K562 (cell line): ENCODE data around the gene BSCL2. TPM values are rescaled to one million over a fixed set of nuclear protein-coding genes. Genes with fewer than 3 reads are reported as not detected.

ENCODE experiments used
- BACH1 ChIP-seq: fragments of 200-800 bp; sonication (Bioruptor generic); IDR thresholded peaks from 2 replicates; pipeline ENCODE4 v1.6.1; 2016; ENCODE audit warnings: missing genetic modification characterization, missing compliant biosample characterization
- CBFA2T2 ChIP-seq: fragments of 450-650 bp; conservative IDR thresholded peaks from 2 replicates; pipeline ENCODE4 v1.6.1; 2017; ENCODE audit warnings: mild to moderate bottlenecking
- DEAF1 ChIP-seq: fragments of 450-650 bp; formaldehyde crosslinking; IDR thresholded peaks from 2 replicates; pipeline ENCODE4 v1.4.0; 2020; ENCODE audit warnings: mild to moderate bottlenecking, moderate library complexity
- FOXA1 ChIP-seq: fragments of 450-650 bp; IDR thresholded peaks from 2 replicates; pipeline ENCODE4 v1.6.1; 2016; ENCODE audit warnings: mild to moderate bottlenecking, borderline replicate concordance
- GABPA ChIP-seq: fragments of 200-800 bp; sonication (Bioruptor generic); conservative IDR thresholded peaks from 2 replicates; pipeline ENCODE4 v1.6.1; 2016; ENCODE audit warnings: low read depth, missing genetic modification characterization, missing compliant biosample characterization
- HOMEZ ChIP-seq: fragments of 250-450 bp; sonication (Bioruptor Pico); IDR thresholded peaks from 2 replicates; pipeline ENCODE4 v1.4.0; 2020; ENCODE audit warnings: mild to moderate bottlenecking, moderate library complexity
- NFIC ChIP-seq: fragments of 450-650 bp; IDR thresholded peaks from 2 replicates; pipeline ENCODE4 v1.6.1; 2017; ENCODE audit warnings: mild to moderate bottlenecking, inconsistent platforms
- NR2C1 ChIP-seq, 2 experiments: fragments of 450-650 bp; IDR thresholded peaks; 2 replicates each; pipeline ENCODE4 v1.6.1; 2017; ENCODE audit warnings: mild to moderate bottlenecking in 2 of 2, antibody characterized with exemption in 1 of 2, inconsistent platforms in 1 of 2, missing compliant biosample characterization in 1 of 2, missing genetic modification characterization in 1 of 2
- PTRF ChIP-seq: fragments of 450-650 bp; IDR thresholded peaks from 2 replicates; pipeline ENCODE4 v1.6.1; 2016; ENCODE audit warnings: mild to moderate bottlenecking, missing genetic modification characterization, missing compliant biosample characterization
- RFX7 ChIP-seq: fragments of 250-450 bp; sonication (Bioruptor Pico); IDR thresholded peaks from 2 replicates; pipeline ENCODE4 v1.5.1; 2021; ENCODE audit warnings: mild to moderate bottlenecking
- SOX6 ChIP-seq: fragments of 450-650 bp; IDR thresholded peaks from 2 replicates; pipeline ENCODE4 v1.6.1; 2014; ENCODE audit warnings: mild to moderate bottlenecking
- SP1 ChIP-seq: sonication (generic); formaldehyde crosslinking; IDR thresholded peaks from 2 replicates; pipeline ENCODE4 v1.8.1; 2022; ENCODE audit warnings: mild to moderate bottlenecking, missing genetic modification reagents
- TFAM ChIP-seq: fragments of 250-450 bp; sonication (Bioruptor Pico); conservative IDR thresholded peaks from 2 replicates; pipeline ENCODE4 v1.5.0; 2021; ENCODE audit warnings: mild to moderate bottlenecking, moderate library complexity
- USF1 ChIP-seq: sonication (generic); formaldehyde crosslinking; IDR thresholded peaks from 2 replicates; pipeline ENCODE4 v1.9.0; 2022; ENCODE audit warnings: mild to moderate bottlenecking, missing genetic modification reagents
- ZBED1 ChIP-seq: IDR thresholded peaks from 2 replicates; pipeline ENCODE4 v1.6.1; 2014
- ZMIZ1 ChIP-seq, 2 experiments: fragments of 150-350 bp in 1 of 2; IDR thresholded peaks; 2 replicates each; pipeline ENCODE4 v1.6.1; 2012 to 2016; ENCODE audit warnings: low read depth in 2 of 2, low read length in 2 of 2, mild to moderate bottlenecking in 1 of 2, moderate library complexity in 1 of 2
- ZNF12 ChIP-seq: sonication (generic); formaldehyde crosslinking; IDR thresholded peaks from 2 replicates; pipeline ENCODE4 v1.4.0; 2020; ENCODE audit warnings: mild to moderate bottlenecking, missing genetic modification reagents
- ZNF134 ChIP-seq: fragments of 250-450 bp; sonication (Bioruptor Pico); conservative IDR thresholded peaks from 2 replicates; pipeline ENCODE4 v1.4.0; 2020
- ZNF740 ChIP-seq, 3 experiments: fragments of 200-800 bp in 1 of 3; sonication (Bioruptor generic) in 1 of 3; sonication (generic) in 1 of 3; formaldehyde crosslinking in 1 of 3; IDR thresholded peaks; 2 replicates each; pipeline versions ENCODE4 v1.6.1 to v1.8.0; 2016 to 2022; ENCODE audit warnings: mild to moderate bottlenecking in 2 of 3, missing compliant biosample characterization in 2 of 3, missing genetic modification characterization in 2 of 3, missing genetic modification reagents in 1 of 3
- ZNF778 ChIP-seq: fragments of 450-650 bp; formaldehyde crosslinking; IDR thresholded peaks from 2 replicates; pipeline ENCODE4 v1.4.0; 2020; ENCODE audit warnings: mild to moderate bottlenecking, moderate library complexity
- ZNF780A ChIP-seq: fragments of 250-450 bp; sonication (Bioruptor Pico); IDR thresholded peaks from 2 replicates; pipeline ENCODE4 v1.5.0; 2021; ENCODE audit warnings: mild to moderate bottlenecking
- polyA plus RNA-seq, 8 experiments: library from polyadenylated mRNA; depleted of rRNA in 4 of 8; stranded (reverse) in 5 of 8; unstranded in 3 of 8; fragments of >200 nt; fragmentation: Nextera tagmentation in 2 of 8; fragmentation: Illumina TruSeq in 1 of 8; extraction: Ambion mirVana in 2 of 8; extraction: Trizol in 1 of 8; gene quantifications; 2 replicates each; pipeline versions ENCODE4 v1.2.1 to v1.2.3, GENCODE V29; 2011 to 2014; ENCODE audit warnings: inconsistent platforms in 1 of 8, missing spikeins in 1 of 8
- total RNA-seq, 7 experiments: library from RNA; depleted of rRNA in 6 of 7; stranded (reverse); fragments of >200 nt in 6 of 7; fragmentation: Illumina TruSeq in 2 of 7; extraction: Trizol in 2 of 7; gene quantifications; 2 replicates each; pipeline versions ENCODE4 v1.2.1 to v1.2.3, GENCODE V29; 2011 to 2021; ENCODE audit warnings: low replicate concordance in 1 of 7

The BSCL2 gene
- total and polyA plus RNA-seq, 9 of the 15 experiments (the other 6 are each of a cell fraction or from before 2014, with no cell fraction given): 18.9 to 51.7 (median 35.2) TPM

GRCh38 chr11:62707277-62707861 is at the start of gene BSCL2, which contains the start of gene GNG3 (continued):
- no peak for TF ChIP-seq USF1 (CRISPR knock-in tag)
- no peak for TF ChIP-seq SP1 (CRISPR knock-in tag)
- no peak for TF ChIP-seq ZBED1
- TF ChIP-seq BACH1 (tag): no peak
- no peak for TF ChIP-seq NR2C1 (IDR thresholded peaks at IDR 0.05)
- no peak for TF ChIP-seq NR2C1 (tag; IDR thresholded peaks at IDR 0.05)
- no peak for TF ChIP-seq ZNF12 (CRISPR knock-in tag)
- no peak for TF ChIP-seq HOMEZ (CRISPR knock-in tag)
- no peak for TF ChIP-seq NFIC
- TF ChIP-seq FOXA1: no peak
- TF ChIP-seq CBFA2T2: no peak
- no peak for TF ChIP-seq ZNF780A (CRISPR knock-in tag)
- TF ChIP-seq TFAM: no peak
- TF ChIP-seq PTRF: no peak
- peak; percentile 82 for TF ChIP-seq ZNF740 (CRISPR knock-in tag; IDR thresholded peaks at IDR 0.05)
- TF ChIP-seq ZNF740 (tag; IDR thresholded peaks at IDR 0.05): no peak
- TF ChIP-seq ZNF134 (CRISPR knock-in tag): no peak
- no peak for TF ChIP-seq GABPA (tag)
- no peak for TF ChIP-seq ZMIZ1 (IDR thresholded peaks at IDR 0.05; ENCODE audit: low read depth in 2 of 2, low read length in 2 of 2)
- no peak for TF ChIP-seq DEAF1 (CRISPR knock-in tag)
- no peak for TF ChIP-seq ZNF778 (CRISPR knock-in tag)
- TF ChIP-seq RFX7: no peak
- no peak for TF ChIP-seq SOX6
